SK-N-SH treated with all-trans-retinoic acid at 6 μM for 48 hours (cell line): ENCODE results near the gene SOD2.

Experiments used
- ATAC-seq: fragments of 200-7000 bp; cut with Tn5 transposase; 3 replicates; pipeline ENCODE4 v1.9.1; 2020; ENCODE audit warnings: mild to moderate bottlenecking, moderate library complexity
- CSDC2 ChIP-seq: fragments of 250-450 bp; sonication (Bioruptor Pico); IDR thresholded peaks from 2 replicates; pipeline ENCODE4 v1.5.0; 2020; ENCODE audit warnings: mild to moderate bottlenecking, moderate library complexity
- CSRNP3 ChIP-seq: fragments of 250-450 bp; sonication (Bioruptor Pico); IDR thresholded peaks from 2 replicates; pipeline ENCODE4 v1.5.1; 2021; ENCODE audit warnings: mild to moderate bottlenecking, moderate library complexity
- ESRRG ChIP-seq: fragments of 250-450 bp; sonication (Bioruptor Pico); IDR thresholded peaks from 2 replicates; pipeline ENCODE4 v1.6.1; 2021; ENCODE audit warnings: mild to moderate bottlenecking
- GLIS3 ChIP-seq: fragments of 250-450 bp; sonication (Bioruptor Pico); IDR thresholded peaks from 2 replicates; pipeline ENCODE4 v1.5.0; 2020; ENCODE audit warnings: mild to moderate bottlenecking, moderate library complexity
- ISL1 ChIP-seq: fragments of 250-450 bp; sonication (Bioruptor Pico); IDR thresholded peaks from 2 replicates; pipeline ENCODE4 v2.1.2; 2022; ENCODE audit warnings: mild to moderate bottlenecking, moderate library complexity
- PPARA ChIP-seq: fragments of 250-450 bp; sonication (Bioruptor Pico); IDR thresholded peaks from 2 replicates; pipeline ENCODE4 v1.5.0; 2020; ENCODE audit warnings: mild to moderate bottlenecking, borderline replicate concordance
- RARB ChIP-seq: fragments of 250-450 bp; sonication (Bioruptor Pico); IDR thresholded peaks from 2 replicates; pipeline ENCODE4 v1.8.0; 2021; ENCODE audit warnings: mild to moderate bottlenecking, moderate library complexity
- SNAI2 ChIP-seq: fragments of 250-450 bp; sonication (Bioruptor Pico); IDR thresholded peaks from 2 replicates; pipeline ENCODE4 v1.5.0; 2020; ENCODE audit warnings: mild to moderate bottlenecking, moderate library complexity
- TCF4 ChIP-seq: fragments of 250-450 bp; sonication (Bioruptor Pico); IDR thresholded peaks from 2 replicates; pipeline ENCODE4 v1.8.0; 2021; ENCODE audit warnings: mild to moderate bottlenecking, moderate library complexity, borderline replicate concordance
- TOX ChIP-seq: fragments of 250-450 bp; sonication (Bioruptor Pico); IDR thresholded peaks from 2 replicates; pipeline ENCODE4 v1.8.0; 2021; ENCODE audit warnings: mild to moderate bottlenecking, moderate library complexity, borderline replicate concordance
- TSHZ2 ChIP-seq: fragments of 250-450 bp; sonication (Bioruptor Pico); IDR thresholded peaks from 2 replicates; pipeline ENCODE4 v1.5.0; 2020; ENCODE audit warnings: mild to moderate bottlenecking, moderate library complexity
- ZFP3 ChIP-seq: fragments of 250-450 bp; sonication (Bioruptor Pico); IDR thresholded peaks from 2 replicates; pipeline ENCODE4 v1.5.0; 2020; ENCODE audit warnings: mild to moderate bottlenecking, moderate library complexity
- ZFP30 ChIP-seq: fragments of 450-650 bp; formaldehyde crosslinking; IDR thresholded peaks from 2 replicates; pipeline ENCODE4 v1.5.0; 2022; ENCODE audit warnings: mild to moderate bottlenecking, moderate library complexity
- ZNF70 ChIP-seq: fragments of 450-650 bp; formaldehyde crosslinking; IDR thresholded peaks from 2 replicates; pipeline ENCODE4 v1.5.0; 2020; ENCODE audit warnings: mild to moderate bottlenecking, moderate library complexity
- TF ChIP-seq, protein P1 (sequence below): fragments of 250-450 bp; sonication (Bioruptor Pico); IDR thresholded peaks from 2 replicates; pipeline ENCODE4 v1.5.1; 2020; ENCODE audit warnings: low read depth, mild to moderate bottlenecking, moderate library complexity
- TF ChIP-seq, protein P2 (sequence below): fragments of 250-450 bp; sonication (Bioruptor Pico); IDR thresholded peaks from 2 replicates; pipeline ENCODE4 v1.8.0; 2021; ENCODE audit warnings: low read depth, mild to moderate bottlenecking, moderate library complexity, borderline replicate concordance
- TF ChIP-seq, protein P3 (sequence below): fragments of 250-450 bp; sonication (Bioruptor Pico); IDR thresholded peaks from 2 replicates; pipeline ENCODE4 v1.8.0; 2020; ENCODE audit warnings: mild to moderate bottlenecking, moderate library complexity, borderline replicate concordance

SOD2 gene

DNA sequence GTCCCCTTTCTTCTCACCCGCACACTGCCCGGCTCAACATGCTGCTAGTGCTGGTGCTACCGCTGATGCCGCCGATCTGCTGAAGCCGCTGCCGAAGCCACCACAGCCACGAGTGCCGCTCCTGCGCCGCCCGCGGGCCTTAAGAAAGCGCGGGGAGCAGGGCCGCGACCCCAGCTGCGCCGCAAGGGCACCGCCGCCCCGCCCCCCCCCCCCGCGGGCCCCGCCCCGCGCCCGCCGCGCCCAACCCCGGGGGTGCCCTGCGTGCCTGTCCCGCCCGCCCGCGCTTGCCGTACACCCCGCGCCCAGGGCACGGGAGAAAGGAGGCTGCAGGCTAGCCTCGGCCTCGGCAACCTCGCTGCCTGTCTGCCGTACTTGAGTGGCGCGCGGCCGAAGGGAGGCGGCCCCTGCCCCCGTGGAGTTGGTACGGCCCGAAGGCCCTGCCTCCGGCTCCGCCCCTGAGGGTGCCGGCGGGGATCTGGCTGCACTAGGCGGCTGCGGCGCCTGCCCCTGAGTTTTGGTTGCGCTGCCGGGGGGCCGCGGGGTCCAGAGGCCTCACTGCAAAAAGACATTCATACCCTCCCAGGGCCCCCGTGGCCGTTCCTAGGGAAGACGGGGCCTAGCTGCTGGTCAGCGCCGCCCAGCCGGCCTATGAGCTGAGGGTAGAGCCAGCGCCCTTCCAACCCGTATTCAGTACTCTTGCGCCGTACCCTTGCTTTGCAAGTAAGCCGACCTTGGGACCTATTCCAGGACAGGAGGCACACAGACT is at the start of gene SOD2:
Gene SOD2 (minus strand): TSS at position 114 of the 766 bp plus-strand sequence. CDS start 74 bp downstream, at position 40.
- TF ChIP-seq ZFP30 (CRISPR knock-in tag) (no peak), TSHZ2 (CRISPR knock-in tag) (no peak), CSDC2 (CRISPR knock-in tag) (no peak), ISL1 (CRISPR knock-in tag) (no peak), CSRNP3 (CRISPR knock-in tag) (no peak), GLIS3 (CRISPR knock-in tag) (peak; percentile 73; the same call in 1 of the 2 replicates), ZNF70 (CRISPR knock-in tag) (0 out of 2 replicates have a peak, but pooled peaks have one; percentile 8)
- TF ChIP-seq, all 23 proteins: peak for 2
- peak; percentile 91 for ATAC-seq

DNA sequence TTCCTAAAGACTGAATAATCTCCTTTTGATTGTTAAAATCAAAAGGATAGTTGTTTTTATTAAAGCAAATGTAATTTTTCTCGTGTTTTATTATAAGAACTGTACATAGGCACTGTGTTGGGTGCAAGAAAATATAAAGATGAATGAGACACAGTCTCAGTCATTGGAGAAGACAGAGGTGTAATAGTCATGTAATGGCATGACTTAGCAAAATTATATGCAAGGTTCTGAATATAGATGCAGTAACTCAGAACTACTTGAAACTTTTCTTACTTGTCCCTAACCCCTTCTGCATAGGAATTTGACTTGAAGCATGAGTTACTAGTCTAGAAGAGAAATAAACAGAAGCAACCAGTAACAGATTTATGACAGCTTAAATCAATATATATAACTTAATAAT is 49.1 kb upstream of the SOD2 start:
- no peak for ATAC-seq
- TF ChIP-seq, protein P1, sequence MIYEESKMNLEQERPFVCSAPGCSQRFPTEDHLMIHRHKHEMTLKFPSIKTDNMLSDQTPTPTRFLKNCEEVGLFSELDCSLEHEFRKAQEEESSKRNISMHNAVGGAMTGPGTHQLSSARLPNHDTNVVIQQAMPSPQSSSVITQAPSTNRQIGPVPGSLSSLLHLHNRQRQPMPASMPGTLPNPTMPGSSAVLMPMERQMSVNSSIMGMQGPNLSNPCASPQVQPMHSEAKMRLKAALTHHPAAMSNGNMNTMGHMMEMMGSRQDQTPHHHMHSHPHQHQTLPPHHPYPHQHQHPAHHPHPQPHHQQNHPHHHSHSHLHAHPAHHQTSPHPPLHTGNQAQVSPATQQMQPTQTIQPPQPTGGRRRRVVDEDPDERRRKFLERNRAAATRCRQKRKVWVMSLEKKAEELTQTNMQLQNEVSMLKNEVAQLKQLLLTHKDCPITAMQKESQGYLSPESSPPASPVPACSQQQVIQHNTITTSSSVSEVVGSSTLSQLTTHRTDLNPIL: no peak
- TF ChIP-seq GLIS3 (CRISPR knock-in tag): no peak
- TF ChIP-seq CSRNP3 (CRISPR knock-in tag): no peak
- TF ChIP-seq RARB (CRISPR knock-in tag): no peak
- TF ChIP-seq TSHZ2 (CRISPR knock-in tag): no peak

GRCh38 chr6:159739341-159739740 is 46.3 kb upstream of the SOD2 start:
- TF ChIP-seq TCF4 (CRISPR knock-in tag) (no peak), PPARA (no peak), ESRRG (CRISPR knock-in tag) (no peak)
- TF ChIP-seq, protein P2, sequence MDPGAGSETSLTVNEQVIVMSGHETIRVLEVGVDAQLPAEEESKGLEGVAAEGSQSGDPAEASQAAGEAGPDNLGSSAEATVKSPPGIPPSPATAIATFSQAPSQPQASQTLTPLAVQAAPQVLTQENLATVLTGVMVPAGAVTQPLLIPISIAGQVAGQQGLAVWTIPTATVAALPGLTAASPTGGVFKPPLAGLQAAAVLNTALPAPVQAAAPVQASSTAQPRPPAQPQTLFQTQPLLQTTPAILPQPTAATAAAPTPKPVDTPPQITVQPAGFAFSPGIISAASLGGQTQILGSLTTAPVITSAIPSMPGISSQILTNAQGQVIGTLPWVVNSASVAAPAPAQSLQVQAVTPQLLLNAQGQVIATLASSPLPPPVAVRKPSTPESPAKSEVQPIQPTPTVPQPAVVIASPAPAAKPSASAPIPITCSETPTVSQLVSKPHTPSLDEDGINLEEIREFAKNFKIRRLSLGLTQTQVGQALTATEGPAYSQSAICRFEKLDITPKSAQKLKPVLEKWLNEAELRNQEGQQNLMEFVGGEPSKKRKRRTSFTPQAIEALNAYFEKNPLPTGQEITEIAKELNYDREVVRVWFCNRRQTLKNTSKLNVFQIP: no peak
- ATAC-seq: no peak

- no peak for ATAC-seq
- TF ChIP-seq, protein P3, sequence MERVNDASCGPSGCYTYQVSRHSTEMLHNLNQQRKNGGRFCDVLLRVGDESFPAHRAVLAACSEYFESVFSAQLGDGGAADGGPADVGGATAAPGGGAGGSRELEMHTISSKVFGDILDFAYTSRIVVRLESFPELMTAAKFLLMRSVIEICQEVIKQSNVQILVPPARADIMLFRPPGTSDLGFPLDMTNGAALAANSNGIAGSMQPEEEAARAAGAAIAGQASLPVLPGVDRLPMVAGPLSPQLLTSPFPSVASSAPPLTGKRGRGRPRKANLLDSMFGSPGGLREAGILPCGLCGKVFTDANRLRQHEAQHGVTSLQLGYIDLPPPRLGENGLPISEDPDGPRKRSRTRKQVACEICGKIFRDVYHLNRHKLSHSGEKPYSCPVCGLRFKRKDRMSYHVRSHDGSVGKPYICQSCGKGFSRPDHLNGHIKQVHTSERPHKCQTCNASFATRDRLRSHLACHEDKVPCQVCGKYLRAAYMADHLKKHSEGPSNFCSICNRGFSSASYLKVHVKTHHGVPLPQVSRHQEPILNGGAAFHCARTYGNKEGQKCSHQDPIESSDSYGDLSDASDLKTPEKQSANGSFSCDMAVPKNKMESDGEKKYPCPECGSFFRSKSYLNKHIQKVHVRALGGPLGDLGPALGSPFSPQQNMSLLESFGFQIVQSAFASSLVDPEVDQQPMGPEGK (CRISPR knock-in tag): no peak
- no peak for TF ChIP-seq GLIS3 (CRISPR knock-in tag)
- no peak for TF ChIP-seq SNAI2 (CRISPR knock-in tag)
- no peak for TF ChIP-seq ZFP3 (CRISPR knock-in tag)
- TF ChIP-seq TSHZ2 (CRISPR knock-in tag): no peak
- TF ChIP-seq RARB (CRISPR knock-in tag): no peak
- TF ChIP-seq ZFP30 (CRISPR knock-in tag): no peak
- no peak for TF ChIP-seq ESRRG (CRISPR knock-in tag)
- TF ChIP-seq TOX (CRISPR knock-in tag): no peak
- no peak for TF ChIP-seq CSDC2 (CRISPR knock-in tag)
- no peak for TF ChIP-seq PPARA
These were observed 43.9 kb upstream of the SOD2 start for GRCh38 chr6:159736908-159737307.
